ENCODE results near the gene HSPA1L.
"Not testable (repeated sequence)": the region's sequence is repeated elsewhere in the genome, so short reads cannot be mapped to it uniquely, and the experiment has no call there.

Gene HSPA1L

DNA sequence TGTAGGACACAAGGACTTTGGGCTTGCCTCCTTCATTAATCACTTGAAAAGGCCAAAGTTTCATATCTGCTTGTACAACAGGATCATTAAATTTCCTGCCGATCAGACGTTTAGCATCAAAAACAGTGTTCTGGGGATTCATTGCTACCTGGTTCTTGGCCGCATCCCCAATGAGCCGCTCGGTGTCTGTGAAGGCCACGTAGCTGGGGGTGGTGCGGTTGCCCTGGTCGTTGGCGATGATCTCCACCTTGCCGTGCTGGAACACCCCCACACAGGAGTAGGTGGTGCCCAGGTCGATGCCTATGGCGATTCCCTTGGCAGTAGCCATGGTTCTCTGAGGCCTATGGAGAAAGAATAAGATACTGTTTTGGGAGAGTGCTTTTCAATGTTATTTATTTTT lies 3.4 kb downstream of the HSPA1L start:
- FAIRE-seq: no peak

DNA sequence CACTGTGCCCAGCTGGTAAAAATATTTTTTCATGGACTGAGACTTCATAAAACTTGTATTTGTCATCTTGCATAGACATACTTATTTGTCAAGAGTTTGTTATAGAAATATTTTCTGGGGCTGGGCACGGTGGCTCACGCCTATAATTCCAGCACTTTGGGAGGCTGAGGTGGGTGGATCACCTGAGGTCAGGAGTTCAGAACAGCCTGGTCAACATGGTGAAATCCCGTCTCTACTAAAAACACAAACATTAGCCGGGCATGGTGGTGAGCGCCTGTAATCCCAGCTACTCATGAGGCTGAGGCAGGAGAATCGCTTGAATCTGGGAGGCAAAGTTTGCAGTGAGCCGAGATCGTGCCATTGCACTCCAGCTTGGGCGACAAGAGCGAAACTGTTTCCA lies 6.5 kb downstream of the HSPA1L start:
- FAIRE-seq: not testable (repeated sequence)

DNA sequence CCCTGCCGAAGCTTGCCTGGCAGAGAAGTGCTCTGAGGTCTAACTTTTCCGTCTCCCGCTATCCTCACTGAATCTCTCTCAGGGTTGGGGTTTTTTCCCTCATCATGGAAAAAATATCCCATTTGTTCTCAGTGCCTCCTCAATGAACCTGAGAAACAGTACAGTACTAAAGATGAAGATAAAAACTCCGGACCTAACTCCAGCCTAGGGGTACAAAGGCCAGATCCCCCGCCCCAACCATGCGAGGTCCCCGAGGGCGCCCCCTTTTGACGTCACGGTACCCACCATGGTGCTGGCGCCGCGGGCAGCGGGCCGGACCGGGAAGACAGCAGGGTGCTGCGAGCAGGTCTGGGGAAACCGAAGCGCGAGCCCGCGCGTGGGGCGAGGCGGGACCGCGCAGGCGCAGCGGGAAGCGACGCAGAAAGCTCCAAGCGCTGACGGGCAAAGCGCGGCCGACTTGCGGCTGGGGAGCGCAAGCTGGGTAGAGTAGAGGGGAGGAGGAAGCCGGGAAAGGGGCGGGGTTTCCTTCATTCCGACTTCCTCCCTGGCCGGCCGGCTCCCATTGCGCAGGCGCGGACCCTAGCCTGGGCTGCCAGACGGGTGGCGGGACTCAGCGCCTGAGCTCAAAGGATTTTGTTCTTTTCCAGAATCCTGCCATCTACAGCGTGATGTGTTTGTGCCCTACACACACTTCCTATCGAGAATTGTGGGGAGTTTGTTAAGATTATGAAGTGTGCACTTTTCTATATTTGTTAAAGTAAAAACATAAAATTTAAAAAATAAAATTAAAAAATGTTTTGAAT lies 8.4 kb downstream of the HSPA1L start, which contains the start of gene LSM2:
LSM2 (minus strand) TSS at position 497 of the 803 bp plus-strand sequence; CDS start at position 288, 209 bp downstream.
- FAIRE-seq: peak; percentile 17

DNA sequence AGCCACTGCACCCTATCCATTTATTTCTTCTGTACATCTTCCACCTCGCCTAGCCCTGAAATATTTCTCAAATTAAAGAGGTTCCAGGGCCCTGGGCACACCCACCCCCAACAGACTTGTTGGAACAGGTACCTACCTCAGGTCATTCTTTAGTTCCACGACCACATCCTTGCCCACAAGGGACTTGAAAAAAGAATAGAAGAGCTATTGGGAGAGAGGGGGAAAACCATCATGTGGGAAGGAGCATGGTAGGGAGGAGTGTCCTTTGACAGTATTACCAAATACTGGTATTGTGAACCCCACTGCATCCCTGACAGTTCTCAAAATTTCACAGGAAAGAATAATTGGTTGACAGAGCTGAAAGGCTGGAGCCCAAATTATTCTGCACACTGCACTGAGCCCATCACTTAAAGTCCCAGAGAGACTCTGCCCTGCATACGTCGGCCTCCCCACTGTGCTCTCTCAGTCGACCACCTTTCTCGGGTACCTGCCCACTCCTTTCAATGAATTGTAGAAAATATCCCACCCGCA lies 9.1 kb downstream of the HSPA1L start:
- FAIRE-seq: no peak

DNA sequence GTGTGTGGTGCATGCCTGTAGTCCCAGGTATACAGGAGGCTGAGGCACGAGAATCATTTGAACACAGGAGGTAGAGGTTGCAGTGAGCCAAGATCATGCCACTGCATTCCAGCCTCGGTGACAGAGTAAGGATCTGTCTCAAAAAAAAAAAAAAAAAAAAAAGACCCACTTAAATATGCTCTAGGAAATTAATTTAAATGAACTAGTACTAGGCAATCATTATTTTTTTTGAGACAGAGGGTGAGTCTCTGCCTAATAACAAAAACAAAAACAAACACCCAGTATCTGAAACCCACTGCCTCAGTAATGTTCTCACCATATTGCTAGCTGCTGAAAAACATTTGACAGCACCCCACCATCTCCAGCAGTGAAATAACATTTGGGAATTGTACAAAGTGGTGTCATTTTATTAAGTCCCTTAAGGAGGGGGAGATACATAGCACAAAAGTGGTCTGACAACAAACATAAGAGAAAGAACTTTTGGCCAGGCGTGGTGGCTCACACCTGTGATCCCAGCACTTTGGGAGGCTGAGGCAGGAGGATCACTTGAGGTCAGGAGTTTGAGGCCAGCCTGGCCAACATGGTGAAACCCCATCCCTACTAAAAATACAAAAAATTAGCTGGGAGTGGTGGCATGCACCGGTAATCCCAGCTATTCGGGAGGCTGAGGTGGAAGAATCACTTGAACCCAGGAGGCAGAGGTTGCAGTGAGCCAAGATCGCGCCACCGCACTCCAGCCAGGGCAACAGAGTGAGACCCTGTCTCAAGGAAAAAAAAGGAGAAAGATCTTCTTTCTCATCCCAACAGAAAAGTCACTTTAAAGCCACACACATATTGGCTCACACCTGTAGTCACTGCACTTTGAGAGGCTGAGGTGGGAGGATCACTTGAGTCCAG lies 13.8 kb downstream of the HSPA1L start:
- not testable (repeated sequence) for FAIRE-seq

DNA sequence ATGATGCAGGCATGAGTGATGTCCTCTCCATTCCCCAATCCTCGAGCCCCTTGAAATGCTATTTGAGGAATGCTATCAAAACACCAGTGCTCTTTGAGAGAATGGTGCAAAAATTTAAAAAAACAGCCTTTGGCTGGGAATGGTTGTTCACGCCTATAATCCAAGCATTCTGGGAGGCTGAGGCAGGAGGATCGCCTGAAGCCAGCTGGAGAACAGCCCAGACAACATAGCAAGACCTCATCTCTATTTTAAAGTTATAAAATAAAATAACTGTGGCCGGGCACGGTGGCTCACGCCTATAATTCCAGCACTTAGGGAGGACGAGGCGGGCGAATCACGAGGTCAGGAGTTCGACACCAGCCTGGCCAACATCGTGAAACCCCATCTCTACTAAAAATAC lies 15.3 kb downstream of the HSPA1L start:
- FAIRE-seq: no peak

DNA sequence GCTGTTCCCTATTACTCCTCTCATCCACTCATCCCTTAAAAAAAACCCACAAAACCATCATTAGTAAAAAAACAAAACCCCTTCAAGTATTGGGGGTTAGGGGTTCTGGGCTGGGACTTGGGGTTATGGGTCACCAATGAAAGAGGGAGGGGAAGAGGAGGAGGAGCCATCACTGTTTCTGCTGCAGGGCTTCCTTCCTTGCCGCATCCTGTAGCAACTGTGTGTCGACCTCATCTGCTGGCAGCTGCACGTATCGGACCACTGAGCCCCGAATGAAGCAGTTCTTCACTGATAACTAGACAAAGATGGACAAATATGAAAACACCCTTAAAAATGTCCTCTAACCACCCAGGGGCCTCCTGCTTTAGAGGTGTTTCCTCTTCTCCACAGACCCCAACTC lies 17.5 kb downstream of the HSPA1L start:
- FAIRE-seq: no peak

DNA sequence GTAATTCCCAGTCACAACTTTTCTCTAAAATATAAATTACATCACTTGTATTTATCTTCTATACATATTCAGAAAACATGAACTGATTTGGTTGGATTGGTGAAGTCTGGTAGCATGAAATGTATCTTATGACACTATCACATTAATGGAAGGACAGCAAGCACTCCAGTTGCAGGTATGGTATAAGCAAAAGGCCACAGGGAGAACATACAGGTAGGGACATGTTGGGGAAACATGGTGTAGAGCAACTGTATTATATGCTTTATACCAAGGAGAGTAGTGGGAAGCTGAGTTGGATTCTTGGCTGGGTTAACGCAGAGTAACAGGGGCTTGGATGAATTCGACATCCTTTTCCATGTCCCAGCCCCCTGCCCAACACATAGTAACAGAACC lies 18.1 kb downstream of the HSPA1L start:
- no peak for FAIRE-seq

DNA sequence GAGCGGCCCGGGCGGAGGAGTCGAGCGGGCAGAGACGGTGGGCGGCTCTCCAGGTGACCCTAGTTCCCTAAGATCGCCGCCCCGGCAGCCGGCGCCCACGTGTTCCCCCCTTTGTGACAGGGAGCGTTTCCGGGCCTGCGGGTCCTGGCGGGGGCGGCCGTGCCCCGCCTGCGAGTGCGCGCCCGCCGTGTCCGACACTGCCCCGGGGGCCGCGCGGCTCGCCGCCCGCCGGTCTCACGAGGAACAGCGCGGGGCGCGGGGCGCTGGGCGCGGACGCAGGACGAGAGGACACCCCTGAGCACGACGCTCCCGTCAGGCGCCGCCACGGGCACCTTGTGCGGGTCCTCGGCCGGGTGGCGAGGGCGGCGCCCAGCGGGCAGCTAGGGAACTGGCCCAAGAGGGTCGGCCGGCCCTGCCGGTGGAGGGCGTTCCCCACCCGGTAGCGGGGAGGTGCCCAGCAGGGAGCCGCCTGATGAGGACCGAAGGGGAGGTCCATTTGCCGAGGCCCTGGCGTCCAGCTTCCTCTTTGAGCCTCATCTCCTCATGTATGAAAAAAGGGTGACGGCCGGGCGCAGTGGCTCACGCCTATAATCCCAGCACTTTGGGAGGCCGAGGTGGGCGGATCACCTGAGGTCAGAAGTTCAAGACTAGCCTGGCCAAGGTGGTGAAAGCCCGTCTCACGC lies 19.3 kb downstream of the HSPA1L start, which contains the start of gene VARS1:
VARS1 (minus strand) TSS at position 137 of the 683 bp plus-strand sequence. CDS start 535 bp downstream, outside the sequence.
- FAIRE-seq: no peak

DNA sequence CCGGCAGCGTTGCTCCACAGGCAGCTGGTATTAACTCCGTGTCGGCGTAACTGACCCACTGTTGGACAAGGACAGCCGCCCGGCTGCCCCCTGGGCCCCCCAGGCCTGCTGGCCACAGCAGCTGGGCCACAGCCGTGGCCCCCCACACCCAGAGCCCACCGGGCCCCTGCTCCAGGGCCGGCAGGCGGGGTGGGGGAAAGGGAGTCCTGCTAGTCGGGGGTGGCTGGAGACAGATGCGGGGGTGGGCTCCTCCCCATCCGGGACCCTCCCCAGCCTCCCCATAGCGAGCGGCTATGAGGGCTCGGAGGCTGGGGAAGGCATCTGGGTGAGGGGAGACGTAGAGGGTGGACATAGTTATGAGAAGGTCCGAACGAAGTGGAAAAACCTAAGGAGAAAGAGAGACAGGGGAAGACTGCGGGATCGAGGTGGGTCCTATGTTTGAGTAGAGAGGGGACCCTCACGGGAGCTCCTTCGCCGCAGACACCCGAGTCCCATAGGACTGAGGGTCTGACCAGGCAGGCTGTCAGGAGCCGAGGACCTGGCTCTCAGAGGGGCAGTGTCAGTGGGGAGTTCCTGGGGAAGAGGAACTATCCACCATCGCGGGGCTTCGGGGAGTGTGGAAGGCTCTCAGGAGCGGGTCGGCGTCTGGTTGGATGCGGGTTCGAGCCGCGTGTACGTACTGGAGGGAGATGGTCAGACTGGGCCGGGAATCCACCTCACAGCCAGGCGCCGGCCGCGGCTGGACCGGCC lies 20.0 kb downstream of the HSPA1L start:
- FAIRE-seq: no peak

DNA sequence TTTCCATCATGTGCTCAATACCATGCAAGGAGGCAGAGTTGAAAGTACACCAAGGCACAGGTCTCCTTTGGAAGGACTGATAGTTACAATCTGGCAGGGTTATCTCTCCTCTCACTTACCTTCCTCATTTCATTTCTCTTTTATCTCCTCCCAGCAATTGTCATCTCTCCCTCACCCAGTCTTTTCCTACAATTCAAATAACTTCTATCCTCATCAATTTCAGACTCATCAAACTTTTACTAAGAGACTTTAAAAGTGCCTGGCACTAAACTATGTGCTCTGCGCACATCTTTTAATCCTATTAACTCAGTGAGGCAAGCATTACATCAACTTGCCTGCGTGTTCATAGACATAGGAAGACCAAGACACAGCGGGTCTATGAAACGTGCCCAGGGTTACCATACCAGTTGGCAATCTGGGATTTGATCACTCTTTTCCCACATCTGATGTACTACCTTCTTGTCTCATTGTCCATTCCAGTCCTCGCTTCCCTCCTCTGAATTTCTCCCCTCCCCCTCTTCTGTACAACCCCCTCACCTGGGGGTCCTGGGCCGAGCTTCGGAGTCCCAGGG lies 20.7 kb downstream of the HSPA1L start:
- FAIRE-seq: no peak

DNA sequence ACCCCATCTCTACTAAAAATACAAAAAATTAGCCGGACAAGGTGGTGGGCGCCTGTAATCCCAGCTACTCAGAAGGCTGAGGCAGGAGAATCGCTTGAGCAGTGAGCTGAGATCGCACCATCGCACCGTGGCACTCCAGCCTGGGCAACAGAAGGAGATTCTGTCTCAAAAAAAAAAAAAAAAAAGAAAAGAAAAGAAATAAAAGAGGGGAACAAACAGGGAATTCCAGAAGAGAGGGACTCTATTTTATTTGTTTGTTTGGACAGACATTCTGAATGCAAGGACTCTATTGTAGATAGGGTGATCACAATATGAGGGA lies 21.2 kb downstream of the HSPA1L start:
- FAIRE-seq: not testable (repeated sequence)

DNA sequence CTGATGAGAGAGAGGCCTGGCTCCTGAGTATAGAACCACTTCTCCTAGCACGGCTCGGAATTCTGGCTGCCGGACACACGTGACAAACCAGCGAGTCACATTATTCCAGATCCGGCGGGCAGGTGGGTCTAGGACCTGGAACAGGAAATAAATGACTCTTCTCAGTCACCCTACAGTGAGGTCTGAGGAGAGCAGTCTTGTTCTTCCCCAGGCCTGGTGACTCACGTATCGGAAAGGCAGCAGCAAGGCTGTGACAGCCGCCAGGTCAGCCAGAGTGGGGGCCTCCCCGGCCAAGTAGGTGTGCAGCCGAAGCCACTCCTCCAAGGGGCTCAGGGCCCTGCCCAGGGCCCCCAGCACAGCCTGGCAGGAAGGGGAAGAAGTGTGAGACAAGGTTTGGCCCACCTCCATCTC lies 22.3 kb downstream of the HSPA1L start:
- no peak for FAIRE-seq

DNA sequence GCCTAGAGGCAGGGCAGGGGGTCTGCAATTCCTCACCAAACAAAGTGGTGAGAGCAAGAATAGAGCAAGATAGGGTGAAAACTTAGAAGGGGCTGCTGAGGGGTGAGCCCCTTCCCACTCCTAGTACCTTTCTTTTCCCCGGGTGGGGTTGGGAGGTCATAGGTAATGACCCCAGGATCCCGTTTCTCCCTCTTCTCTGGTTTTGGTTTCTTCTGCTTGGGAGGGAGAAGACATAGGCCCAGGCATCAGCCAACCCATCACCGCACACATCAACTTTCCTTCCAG lies 23.1 kb downstream of the HSPA1L start:
- FAIRE-seq: no peak

DNA sequence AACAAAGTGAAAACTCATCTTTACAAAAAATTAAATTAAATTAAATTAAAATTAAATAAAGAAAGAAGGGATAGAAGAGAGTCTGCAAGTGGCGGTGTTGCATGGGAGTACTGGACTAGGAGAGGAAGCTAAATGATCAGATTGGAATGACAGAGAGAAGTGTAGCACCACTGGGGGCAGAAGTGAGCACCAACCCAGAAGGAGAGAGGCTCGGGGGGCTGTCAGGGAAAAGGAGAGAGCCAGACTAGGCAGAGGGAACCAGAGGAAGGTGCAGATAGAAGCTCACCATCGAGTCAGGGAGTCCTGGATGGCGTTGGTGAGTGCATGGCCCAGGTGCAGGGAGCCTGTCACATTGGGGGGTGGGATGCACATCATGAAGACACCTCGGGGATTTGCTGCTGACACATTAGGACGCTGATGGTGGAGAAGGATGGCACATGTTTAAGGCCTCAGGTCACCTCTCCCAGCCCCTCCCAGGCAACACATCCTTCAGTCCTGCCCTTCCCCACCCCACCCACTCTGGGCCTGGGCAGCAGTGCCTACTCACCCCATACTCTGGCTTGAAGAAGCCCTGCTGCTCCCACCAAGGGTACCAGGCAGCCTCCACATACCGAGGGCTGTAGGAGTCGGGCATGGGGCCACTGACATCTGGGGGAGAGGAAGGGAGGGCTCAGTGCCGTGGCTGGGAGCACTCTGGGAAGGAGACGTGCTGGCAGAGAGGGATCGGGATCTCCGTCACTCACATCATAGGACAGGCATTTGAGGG lies 23.6 kb downstream of the HSPA1L start:
- FAIRE-seq: no peak

DNA sequence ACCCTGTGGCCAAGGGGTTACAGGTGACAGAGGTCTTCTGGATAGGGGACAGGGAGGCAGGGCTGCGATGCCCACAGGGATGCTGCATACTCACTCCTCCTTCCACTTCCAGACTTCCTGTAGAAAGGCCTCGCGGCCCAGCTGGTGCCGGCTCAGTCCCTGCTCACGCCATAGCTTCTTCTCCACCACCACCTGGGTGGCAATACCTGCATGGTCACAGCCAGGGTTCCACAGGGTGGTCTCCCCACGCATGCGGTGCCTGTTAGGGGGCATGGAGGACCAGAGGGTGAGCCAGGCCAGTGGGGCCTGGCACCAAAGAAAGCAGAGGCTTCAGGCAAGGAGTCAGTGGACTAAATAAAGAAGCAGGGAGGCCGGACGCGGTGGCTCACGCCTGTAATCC lies 29.6 kb downstream of the HSPA1L start:
- FAIRE-seq: no peak

DNA sequence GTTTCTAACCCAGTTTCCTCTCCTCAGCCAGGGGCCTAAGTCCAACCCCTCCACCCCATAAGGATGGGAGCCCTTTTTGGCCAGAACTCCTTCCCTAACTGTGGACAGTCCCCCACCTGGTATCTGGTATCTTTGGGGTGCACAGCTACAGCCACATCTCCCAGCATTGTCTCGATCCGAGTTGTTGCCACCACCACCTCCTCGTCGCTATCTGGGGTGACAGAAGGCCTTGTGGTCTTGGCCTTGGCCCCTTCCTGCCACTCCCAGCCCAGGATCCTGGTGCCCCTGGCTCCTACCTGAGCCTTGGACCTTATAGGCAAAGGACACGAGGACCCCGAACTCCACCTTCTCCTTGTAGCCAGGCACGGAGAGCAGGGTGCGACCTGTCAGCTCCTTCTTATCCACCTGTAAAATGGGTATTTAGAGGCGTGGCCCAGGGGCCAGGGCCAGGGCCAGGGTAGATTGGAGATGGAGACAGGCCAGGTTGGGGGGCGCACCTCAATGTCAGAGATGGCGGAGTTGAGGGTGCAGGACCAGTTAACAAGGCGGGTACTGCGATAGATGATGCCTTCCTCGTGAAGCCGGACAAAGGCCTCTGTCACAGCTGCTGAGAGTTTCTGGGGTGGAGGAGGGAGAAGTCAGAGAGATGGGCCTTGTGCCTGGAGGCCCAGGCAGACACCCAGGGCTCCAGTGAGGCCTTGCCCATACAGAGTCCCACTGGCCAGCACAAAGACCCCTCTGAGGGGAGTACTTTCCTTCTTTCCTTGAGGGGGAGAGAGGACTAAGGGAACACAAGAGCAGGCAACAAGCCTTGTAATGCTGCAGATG lies 30.8 kb downstream of the HSPA1L start:
- FAIRE-seq: no peak

DNA sequence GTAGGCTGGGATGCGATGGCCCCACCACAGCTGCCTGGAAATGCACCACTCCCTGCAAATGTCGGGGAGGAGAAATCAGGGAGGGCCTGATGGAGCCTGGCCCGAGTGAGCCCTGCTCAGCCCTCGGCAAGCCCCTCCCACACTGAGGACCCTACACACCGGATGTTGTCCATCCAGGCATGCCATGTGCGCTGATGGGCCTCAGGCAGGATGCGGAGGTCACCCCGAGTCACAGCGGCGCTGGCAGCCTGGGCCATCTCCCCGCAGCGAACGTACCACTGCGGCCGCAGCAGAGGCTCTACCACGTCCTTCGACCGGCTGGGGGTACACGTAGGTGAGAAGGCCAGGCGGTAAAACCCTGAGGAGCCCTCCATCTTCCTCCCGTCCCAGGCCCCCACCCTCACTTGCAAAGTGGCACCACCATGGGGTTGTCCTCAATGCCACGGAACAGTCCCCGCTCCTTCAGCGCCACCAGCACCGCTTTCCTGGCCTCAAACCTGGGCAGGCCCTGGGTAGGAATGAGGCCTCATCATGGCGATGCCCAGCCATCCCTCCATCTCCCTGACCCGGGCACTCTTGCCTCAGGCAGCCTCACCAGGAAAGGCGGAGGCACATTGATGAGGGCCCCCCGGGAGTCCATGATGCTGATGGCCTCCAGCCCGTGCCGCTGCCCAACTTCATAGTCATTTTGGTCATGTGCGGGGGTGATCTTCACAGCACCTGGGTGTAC lies 32.8 kb downstream of the HSPA1L start:
- FAIRE-seq: no peak

DNA sequence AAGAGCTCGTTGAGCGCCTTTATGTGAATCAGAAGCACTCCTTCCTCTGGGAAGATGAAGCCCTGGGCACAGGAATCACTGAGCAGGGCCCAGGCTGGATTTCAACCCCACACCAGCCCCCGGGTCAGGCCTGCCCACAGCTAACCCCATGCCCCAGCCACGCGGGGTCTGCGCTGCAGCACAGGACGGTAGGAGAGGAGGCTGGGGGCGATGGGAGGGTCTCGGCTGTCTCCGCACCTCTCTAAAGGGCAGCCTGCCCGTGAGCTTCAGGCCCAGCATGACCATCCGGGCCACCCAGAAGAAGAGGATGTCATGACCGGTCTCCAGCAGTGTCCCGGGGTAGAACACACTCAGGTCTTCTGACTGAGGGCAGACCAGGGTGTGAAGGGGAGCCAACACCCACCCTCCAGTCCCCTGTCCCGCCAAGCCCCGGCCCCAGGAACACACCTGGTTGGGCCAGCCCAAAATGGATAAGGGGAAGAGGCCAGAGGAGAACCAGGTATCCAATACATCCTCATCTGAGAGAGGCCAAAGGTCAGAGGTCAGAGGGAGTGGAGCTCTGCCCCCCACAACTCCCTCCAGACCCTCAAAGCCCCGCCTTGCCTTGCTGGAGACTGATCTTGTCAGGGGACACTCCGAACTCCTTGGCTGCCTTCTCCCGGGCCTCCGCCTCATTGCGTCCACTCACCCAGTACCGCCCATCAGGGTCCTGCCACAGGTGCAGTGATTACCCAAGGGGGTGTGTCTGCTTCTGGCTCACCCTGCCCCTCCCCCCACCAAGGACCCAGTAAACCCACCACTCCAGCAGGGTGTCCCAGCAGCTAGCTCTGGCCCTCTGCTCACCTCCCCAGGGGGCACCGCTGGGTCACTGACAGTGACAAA lies 33.6 kb downstream of the HSPA1L start:
- no peak for FAIRE-seq

Data from islet of Langerhans (tissue), 1 donor.